ENCODE results near the gene SALL3.

DNA sequence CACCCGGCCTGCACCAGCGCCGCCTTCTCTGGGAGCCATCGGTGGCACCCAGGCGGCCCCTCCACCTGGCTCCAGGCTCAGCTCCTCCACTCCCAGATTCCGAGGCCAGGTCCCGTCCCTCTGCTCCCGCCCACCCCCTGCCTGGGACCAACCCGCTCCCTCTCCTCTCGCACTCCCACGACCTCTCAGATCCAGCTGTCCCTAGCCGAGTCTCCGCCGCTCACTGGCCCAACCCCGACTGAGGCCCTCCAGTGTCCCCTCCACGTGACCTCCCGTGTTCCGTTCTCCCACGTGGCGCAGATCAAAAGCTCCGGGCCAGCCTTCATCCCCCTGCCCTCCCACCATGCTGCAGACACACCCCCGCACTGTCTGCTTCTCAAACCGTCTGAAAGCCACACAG lies 14.4 kb upstream of the SALL3 start:
- no peak for TF ChIP-seq CTCF (IDR thresholded peaks at IDR 0.05)
- TF ChIP-seq EP300 (IDR thresholded peaks at IDR 0.05), result no peak
- no peak for TF ChIP-seq POLR2A (IDR thresholded peaks at IDR 0.05)
